Thyroid gland (tissue), 4 donors: ENCODE data around the gene PPOX. TPM values are rescaled to one million over a fixed set of nuclear protein-coding genes. Genes with fewer than 3 reads are reported as not detected.

Experiments used
- DNase-seq, 2 donors: peaks; one replicate each; pipeline ENCODE4 v3.0.0-alpha.2; 2019
- H3K27ac ChIP-seq, 3 donors: fragments of 200-600 bp; sonication (generic); 1 replicate in 2 of 3; 2 replicates in 1 of 3; pipeline ENCODE4 v1.5.1; 2016 to 2019; ENCODE audit warnings: mild to moderate bottlenecking in 1 of 3, moderate library complexity in 1 of 3
- H3K27me3 ChIP-seq: fragments of 200-600 bp; sonication (generic); one replicate; pipeline ENCODE4 v1.5.1; 2019
- H3K36me3 ChIP-seq, 2 donors: fragments of 200-600 bp; sonication (generic); one replicate each; pipeline ENCODE4 v1.5.1; 2016 to 2019
- H3K4me1 ChIP-seq, 2 donors: fragments of 200-600 bp; sonication (generic); one replicate each; pipeline ENCODE4 v1.5.1; 2017 to 2019
- H3K4me3 ChIP-seq, 3 donors: fragments of 200-600 bp; sonication (generic); replicated peaks in 1 of 3; 1 replicate in 2 of 3; 2 replicates in 1 of 3; pipeline ENCODE4 v1.5.1; 2016; ENCODE audit warnings: mild to moderate bottlenecking in 1 of 3
- H3K9me3 ChIP-seq: fragments of 200-600 bp; sonication (generic); one replicate; pipeline ENCODE4 v1.5.1; 2017
- POLR2A ChIP-seq, 2 donors: fragments of 450-650 bp; IDR thresholded peaks; one replicate each; pipeline ENCODE4 v1.6.1; 2017; ENCODE audit warnings: antibody characterized with exemption in 2 of 2, mild to moderate bottlenecking in 2 of 2, moderate library complexity in 1 of 2
- WGBS, 2 donors: methylation state at CpG; one replicate each; pipeline ENCODE4 v1.1.5; 2017; 5-methylcytosine and 5-hydroxymethylcytosine counted together
- intact Hi-C: fragments of 100-400 bp; cut with DNase I; formaldehyde crosslinking; loops from one replicate; pipeline ENCODE4 v1.15.1; 2023
- total RNA-seq, 4 donors: library from RNA; depleted of rRNA; stranded (reverse); fragments of >200 nt; gene quantifications; one replicate each; pipeline ENCODE4 v1.2.3, GENCODE V29; 2016
- TF ChIP-seq, protein P1 (sequence below), 6 experiments: fragments of 200-600 bp in 3 of 6; fragments of 450-650 bp in 3 of 6; sonication (generic) in 3 of 6; IDR thresholded peaks; one replicate each; pipeline ENCODE4 v1.5.1; 2016 to 2019; ENCODE audit warnings: antibody characterized with exemption in 6 of 6, mild to moderate bottlenecking in 2 of 6, inconsistent platforms in 1 of 6, moderate library complexity in 1 of 6

PPOX gene
- total RNA-seq, 4 donors from 2014 or later: 12.6 to 30.0 (median 21.8) TPM

- no peak for TF ChIP-seq POLR2A (IDR thresholded peaks at IDR 0.05)
- TF ChIP-seq, protein P1, sequence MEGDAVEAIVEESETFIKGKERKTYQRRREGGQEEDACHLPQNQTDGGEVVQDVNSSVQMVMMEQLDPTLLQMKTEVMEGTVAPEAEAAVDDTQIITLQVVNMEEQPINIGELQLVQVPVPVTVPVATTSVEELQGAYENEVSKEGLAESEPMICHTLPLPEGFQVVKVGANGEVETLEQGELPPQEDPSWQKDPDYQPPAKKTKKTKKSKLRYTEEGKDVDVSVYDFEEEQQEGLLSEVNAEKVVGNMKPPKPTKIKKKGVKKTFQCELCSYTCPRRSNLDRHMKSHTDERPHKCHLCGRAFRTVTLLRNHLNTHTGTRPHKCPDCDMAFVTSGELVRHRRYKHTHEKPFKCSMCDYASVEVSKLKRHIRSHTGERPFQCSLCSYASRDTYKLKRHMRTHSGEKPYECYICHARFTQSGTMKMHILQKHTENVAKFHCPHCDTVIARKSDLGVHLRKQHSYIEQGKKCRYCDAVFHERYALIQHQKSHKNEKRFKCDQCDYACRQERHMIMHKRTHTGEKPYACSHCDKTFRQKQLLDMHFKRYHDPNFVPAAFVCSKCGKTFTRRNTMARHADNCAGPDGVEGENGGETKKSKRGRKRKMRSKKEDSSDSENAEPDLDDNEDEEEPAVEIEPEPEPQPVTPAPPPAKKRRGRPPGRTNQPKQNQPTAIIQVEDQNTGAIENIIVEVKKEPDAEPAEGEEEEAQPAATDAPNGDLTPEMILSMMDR (IDR thresholded peaks at IDR 0.05): no peak
- Histone ChIP-seq H3K4me3 (peak overlapping the region; percentile 88 to 97 (median 96)), H3K36me3 (peaks cover 3 to 7% of the 10 kb centered on the region in 2 donors), H3K4me1 (peaks cover 6 to 27% of the 10 kb centered on the region in 2 donors), H3K9me3 (no peaks in the 10 kb centered on the region), H3K27ac (peak overlapping the region; percentile 76 to 93 (median 83)), H3K27me3 (no peaks in the 10 kb centered on the region)
- WGBS, 2 donors: 5 to 10% methylated on average over 11 of the region's 11 CpGs
- intact Hi-C loops: no loop called here
- no peak for DNase-seq
Measured at GRCh38 chr1:161159913-161160243, 6.3 kb upstream of the PPOX start.

- Histone ChIP-seq H3K27ac (peak overlapping the region in 1 of 3 donors; percentile 93), H3K27me3 (no peaks in the 10 kb centered on the region), H3K4me3 (no peak overlapping the region), H3K4me1 (peaks cover 10 to 30% of the 10 kb centered on the region in 2 donors), H3K9me3 (no peaks in the 10 kb centered on the region), H3K36me3 (peaks cover 3 to 7% of the 10 kb centered on the region in 2 donors)
- TF ChIP-seq POLR2A (IDR thresholded peaks at IDR 0.05): no peak
- TF ChIP-seq, protein P1 (IDR thresholded peaks at IDR 0.05): no peak
- no peak for DNase-seq
- 95% methylated on average over 11 to 22 of the region's 22 CpGs for WGBS, 2 donors
- intact Hi-C loops: no loop called here
Measured at GRCh38 chr1:161160671-161161145, 5.5 kb upstream of the PPOX start.

GRCh38 chr1:161161652-161162051 lies 4.6 kb upstream of the PPOX start:
- H3K9me3 ChIP-seq: no peaks in the 10 kb centered on the region
- WGBS, 2 donors: 89 to 91% methylated on average over 5 of the region's 5 CpGs
- no peak for DNase-seq
- intact Hi-C loops: no loop called here
- H3K36me3 ChIP-seq: peaks cover 3 to 7% of the 10 kb centered on the region in 2 donors
- H3K4me3 ChIP-seq: no peak overlapping the region
- no peak overlapping the region for H3K27ac ChIP-seq
- no peaks in the 10 kb centered on the region for H3K27me3 ChIP-seq
- no peak for TF ChIP-seq POLR2A (IDR thresholded peaks at IDR 0.05)
- peaks cover 11 to 30% of the 10 kb centered on the region in 2 donors for H3K4me1 ChIP-seq

- H3K9me3 ChIP-seq: no peaks in the 10 kb centered on the region
- intact Hi-C loops: no loop called here
- DNase-seq: no peak
- H3K36me3 ChIP-seq: peaks cover 3 to 7% of the 10 kb centered on the region in 2 donors
- H3K4me3 ChIP-seq: no peak overlapping the region
- H3K27ac ChIP-seq: no peak overlapping the region
- WGBS, 2 donors: 83 to 86% methylated on average over 7 of the region's 7 CpGs
- H3K27me3 ChIP-seq: no peaks in the 10 kb centered on the region
- TF ChIP-seq, protein P1 (IDR thresholded peaks at IDR 0.05): no peak
- TF ChIP-seq POLR2A (IDR thresholded peaks at IDR 0.05): no peak
- H3K4me1 ChIP-seq: peaks cover 15 to 32% of the 10 kb centered on the region in 2 donors
Measured at GRCh38 chr1:161162052-161162451, 4.2 kb upstream of the PPOX start.

GRCh38 chr1:161162806-161163205 lies 3.4 kb upstream of the PPOX start:
- WGBS, 2 donors: 93 to 95% methylated on average over 10 of the region's 10 CpGs
- DNase-seq: no peak
- no peak overlapping the region for H3K27ac ChIP-seq
- H3K27me3 ChIP-seq: no peaks in the 10 kb centered on the region
- peaks cover 0 to 5% of the 10 kb centered on the region in 2 donors for H3K36me3 ChIP-seq
- H3K9me3 ChIP-seq: no peaks in the 10 kb centered on the region
- H3K4me1 ChIP-seq: peaks cover 18 to 35% of the 10 kb centered on the region in 2 donors
- H3K4me3 ChIP-seq: no peak overlapping the region
- TF ChIP-seq, protein P1 (IDR thresholded peaks at IDR 0.05): no peak
- TF ChIP-seq POLR2A (IDR thresholded peaks at IDR 0.05): no peak
- intact Hi-C loops: no loop called here
